ENCODE data around the gene SAMM50.

GRCh38 chr22:44018594-44018993 is 63.4 kb downstream of the SAMM50 start:
- TF ChIP-seq CTCF (conservative IDR thresholded peaks at IDR 0.05; ENCODE audit: low read length) (no peak), EZH2phosphoT487 (IDR thresholded peaks at IDR 0.05; ENCODE audit: borderline replicate concordance) (no peak)

Data from Loucy (cell line).